CD4-positive, alpha-beta T cell treated with Interleukin-4 for 1 hour (primary cell): ENCODE measurements around the gene RBM19.

Experiments
- DNase-seq, 2 donors: peaks; one replicate each; pipeline ENCODE4 v3.0.0-alpha.2; 2020 to 2022

The RBM19 gene

GRCh38 chr12:113900716-113901115 is 65.4 kb downstream of the RBM19 start:
- DNase-seq, result no peak

DNA sequence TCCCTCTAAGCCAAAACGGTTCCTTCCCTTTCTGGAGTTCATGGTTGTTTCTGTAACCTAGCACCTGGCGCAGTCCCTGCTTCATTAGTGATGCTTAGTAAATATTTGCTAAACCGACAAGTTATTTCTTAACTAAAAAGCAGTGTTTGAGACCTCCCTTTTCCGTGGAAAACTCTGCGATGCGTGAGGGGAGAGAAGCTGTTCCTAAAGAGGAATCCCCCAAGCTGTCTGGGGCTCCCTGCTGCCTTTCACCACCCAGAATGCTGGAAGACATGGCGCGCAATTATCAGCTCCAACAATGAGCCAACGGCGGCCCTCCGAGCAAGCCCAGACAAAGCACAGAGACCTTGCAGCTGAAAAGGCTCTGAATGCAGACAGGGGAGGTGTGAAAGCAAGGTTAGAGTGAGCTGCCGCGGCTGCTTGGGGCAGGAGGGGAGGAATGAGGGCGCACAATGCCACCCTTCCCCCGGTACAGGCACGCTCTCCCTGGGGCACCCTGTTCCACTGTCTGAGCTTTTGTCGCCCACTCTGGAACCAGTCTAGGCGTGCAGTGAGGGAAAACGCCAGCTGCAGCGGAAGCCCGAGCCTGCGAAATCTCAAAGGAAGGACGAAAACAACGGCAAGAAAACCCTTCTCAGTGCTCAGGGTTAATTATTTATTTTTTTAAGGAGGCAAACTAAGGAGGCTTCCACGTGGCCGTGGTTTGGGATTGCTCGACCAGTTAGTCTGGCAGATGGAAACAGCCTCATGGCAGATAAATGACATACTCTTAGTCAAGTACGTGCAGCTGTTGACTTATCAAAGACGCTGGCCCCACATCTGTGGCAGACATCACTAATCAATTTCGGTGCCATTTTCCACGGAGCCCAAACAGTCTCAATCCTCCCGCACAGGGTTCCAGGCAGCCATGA is 66.3 kb downstream of the RBM19 start:
- no peak for DNase-seq

DNA sequence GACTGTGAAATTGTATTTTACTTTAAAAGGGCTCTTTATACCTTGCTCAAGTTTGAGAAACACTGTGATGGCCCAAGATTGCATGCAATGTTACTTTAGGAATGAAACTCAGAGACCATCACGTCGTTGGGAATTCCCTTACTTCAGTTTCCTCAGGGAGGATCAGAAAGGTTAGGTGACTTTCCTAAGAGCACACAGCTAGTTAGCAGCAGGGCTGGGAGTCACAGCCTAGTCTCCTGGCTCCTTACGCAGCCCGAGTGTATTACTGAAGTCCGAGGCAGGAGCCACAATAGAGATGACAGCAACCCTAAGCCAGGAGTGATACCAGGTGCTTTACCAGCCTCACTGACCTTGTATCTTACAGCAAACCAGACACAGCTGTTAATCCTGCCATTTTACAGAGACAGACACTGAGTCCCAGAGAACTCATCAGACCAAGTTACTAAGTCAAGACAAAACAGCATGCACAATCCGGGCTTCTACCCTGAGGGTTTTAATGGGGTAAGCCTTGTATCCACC is 67.0 kb downstream of the RBM19 start:
- DNase-seq, result no peak

DNA sequence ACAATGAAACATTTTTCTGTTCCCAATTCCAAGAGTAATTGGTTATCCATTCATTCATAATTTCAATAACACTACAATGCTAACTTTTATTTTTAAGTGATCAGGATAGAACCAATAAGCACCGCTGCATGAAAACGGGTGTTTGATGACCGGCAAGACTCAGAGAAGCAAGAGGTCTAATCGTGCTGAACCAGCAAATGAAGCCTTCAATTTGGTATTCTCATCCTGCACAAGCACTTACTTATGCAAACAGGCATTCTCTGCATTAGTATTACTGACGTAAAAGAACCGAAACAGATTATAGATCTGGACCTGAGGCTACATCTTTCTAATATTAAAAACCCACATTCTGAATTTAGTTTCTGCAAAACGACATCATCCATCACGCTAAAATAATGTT is 67.7 kb downstream of the RBM19 start:
- DNase-seq, result no peak

DNA sequence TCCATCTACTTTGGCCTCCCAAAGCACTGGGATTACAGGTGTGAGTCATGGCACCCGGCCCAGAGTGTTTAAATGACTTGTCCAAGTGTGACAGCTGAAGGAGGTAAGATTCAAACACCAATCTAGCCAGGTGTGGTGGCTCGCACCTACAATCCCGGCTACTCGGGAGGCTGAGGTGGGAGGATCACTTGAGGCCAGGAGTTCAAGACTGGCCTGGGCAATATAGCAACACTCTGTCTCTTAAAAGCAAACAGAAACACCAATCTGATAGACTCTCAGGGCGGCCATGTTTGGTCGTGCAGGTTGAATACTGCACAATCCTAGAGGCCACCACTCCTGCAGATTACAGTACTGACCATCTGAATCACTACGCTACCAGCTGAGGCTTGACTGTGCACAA is 68.7 kb downstream of the RBM19 start:
- no peak for DNase-seq

DNA sequence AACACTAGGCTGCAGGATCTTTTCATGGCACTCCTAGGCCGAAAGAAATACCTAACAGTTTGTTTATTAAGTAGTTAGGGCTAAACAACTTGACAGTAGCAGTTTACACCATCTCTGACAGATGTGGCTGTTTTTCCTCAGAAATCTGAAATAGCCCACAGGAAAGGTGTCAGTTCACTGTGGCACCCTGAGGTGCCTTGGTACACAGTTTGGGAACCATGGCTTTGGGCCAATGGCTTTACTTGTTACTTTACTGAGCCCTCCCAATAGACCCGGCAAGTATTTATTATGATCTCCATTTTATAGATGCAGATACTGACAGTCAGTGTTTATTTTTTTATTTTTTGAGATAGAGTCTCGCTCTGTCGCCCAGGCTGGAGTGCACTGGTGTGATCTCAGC is 69.3 kb downstream of the RBM19 start:
- no peak for DNase-seq

DNA sequence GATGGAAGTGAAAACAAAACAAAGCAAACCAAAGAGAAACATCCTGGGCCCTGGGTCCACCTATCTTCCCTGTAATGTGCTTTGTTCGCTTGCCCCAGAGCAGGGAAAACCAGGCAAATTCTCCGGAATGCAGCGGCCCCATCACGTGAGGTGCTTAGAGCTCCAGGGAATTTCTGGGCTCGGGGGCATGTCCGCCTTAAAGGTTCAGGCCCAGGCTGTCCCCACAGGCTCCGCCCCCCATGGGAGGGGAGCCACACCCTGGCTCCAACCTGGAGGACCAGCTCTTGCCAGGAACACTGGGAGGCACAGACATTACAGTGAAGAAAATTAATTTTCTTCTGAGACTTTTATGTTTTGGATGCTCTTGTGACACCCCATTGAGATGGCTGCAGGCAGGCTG is 69.9 kb downstream of the RBM19 start:
- no peak for DNase-seq

DNA sequence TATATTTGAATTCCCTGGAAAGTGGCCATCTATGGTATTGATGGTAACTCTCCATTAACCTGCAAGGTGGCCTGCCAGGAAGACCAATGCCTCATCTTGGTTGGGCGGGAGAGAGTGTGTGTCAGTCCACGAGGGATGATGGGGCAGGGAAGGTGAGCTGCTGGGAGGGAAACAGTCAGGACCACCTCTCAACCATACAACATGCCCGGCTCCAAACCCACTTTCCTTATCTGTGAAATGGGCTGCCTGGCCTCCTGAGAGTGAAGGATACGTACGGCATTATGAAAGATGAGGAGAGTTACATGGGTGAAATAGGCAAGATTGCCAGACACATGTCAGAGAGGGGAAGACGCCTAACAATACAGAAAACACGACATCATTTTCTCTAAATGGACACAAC is 70.9 kb downstream of the RBM19 start:
- DNase-seq, result no peak

DNA sequence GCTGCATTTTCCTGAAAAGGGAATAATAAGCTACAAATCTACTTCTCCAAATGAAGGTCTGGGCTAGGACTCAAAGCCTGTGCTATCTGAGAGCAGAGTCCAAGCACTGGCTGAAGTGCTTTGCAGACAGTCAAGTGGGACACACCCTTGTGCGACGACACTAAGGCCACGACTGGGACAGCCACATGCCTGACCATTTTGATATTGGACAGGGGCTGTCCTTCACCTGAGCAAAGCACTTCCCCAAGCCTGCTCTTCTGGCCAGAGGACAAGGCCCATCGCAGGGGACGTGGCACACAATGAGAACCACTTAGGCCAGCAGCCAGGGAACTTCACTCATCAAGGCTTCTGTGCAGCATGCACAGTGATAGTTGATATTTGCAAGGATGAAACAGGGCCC is 71.4 kb downstream of the RBM19 start:
- DNase-seq, result no peak

- DNase-seq, result no peak
Measured at GRCh38 chr12:113893221-113893620, 72.9 kb downstream of the RBM19 start.

GRCh38 chr12:113892556-113892955 is 73.6 kb downstream of the RBM19 start:
- DNase-seq, result no peak

- no peak for DNase-seq
Measured at GRCh38 chr12:113891739-113892520, 74.2 kb downstream of the RBM19 start.

GRCh38 chr12:113891167-113891692 is 74.9 kb downstream of the RBM19 start:
- no peak for DNase-seq

- DNase-seq, result no peak
Measured at GRCh38 chr12:113889891-113890581, 76.1 kb downstream of the RBM19 start.

- DNase-seq, result no peak
Measured at GRCh38 chr12:113889076-113889475, 77.0 kb downstream of the RBM19 start.

DNA sequence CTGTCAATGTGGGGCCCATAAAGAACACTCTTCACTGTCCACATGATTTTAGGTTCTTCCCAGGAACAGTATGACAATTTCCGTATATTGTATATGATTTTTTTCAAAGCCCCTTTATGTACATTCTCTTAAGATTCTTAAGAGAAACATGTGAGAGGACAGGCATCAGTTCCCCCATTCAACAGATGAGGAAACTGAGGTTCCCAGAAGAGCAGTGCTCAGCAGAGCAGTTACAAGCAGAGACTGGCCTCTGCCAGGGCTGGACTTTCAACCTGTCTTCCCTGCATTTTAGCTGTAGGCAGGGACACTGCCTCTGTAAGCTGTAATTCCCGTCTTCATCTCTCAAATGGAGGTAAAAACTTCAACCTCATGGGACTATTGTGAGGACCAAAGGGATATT is 77.7 kb downstream of the RBM19 start:
- no peak for DNase-seq

GRCh38 chr12:113887906-113888305 is 78.2 kb downstream of the RBM19 start:
- DNase-seq, result no peak

GRCh38 chr12:113886721-113887120 is 79.4 kb downstream of the RBM19 start:
- DNase-seq, result no peak

GRCh38 chr12:113884392-113884791 is 81.7 kb downstream of the RBM19 start:
- no peak for DNase-seq

DNA sequence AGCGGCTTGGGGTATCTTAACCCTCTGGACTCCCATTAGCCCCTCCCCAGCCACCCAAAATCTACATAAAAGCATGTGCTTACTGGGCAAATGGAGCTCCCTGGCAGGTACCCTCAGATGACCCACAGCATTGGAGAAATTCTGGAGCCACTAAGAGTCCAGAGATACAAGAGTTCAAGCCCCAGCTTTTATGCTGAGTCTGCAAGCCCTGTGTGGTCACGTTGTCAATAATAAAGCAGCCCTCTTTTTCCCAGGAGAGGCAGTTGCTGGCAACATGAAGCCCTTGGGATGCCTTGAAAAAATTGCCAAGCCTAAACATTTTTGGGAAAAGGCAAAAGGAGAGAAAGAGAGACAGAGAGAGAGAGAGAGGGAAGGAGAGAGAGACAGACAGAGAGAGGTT is 83.4 kb downstream of the RBM19 start:
- DNase-seq, result no peak

GRCh38 chr12:113880988-113881962 is 84.8 kb downstream of the RBM19 start:
- DNase-seq, result no peak

DNA sequence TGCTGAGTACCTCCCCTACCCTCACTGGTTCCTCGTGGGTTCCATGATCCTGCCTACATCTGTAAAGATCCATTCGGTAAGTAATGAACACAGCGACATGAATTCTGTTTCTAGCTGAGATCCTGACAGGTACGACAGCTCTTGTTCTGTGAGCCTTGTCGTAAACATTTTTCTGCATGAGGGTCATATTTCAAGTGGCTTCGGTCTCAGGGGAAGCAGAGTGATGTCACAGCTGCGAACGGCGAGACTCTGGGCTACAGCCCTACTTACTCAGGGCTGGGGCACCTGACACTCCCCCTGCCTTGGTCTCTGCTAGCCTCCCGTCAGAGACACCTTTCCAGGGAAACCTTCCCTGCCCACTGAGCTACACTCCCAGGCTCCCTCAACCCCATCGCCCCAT is 85.8 kb downstream of the RBM19 start:
- no peak for DNase-seq
